OCI-LY1 (cell line): ENCODE data around the gene PDCD6IP.

Source experiments
- H2AFZ ChIP-seq: fragments of 200-600 bp; sonication (generic), shearing (Covaris generic); 2 replicates; pipeline ENCODE4 v1.6.0; 2014; ENCODE audit warnings: antibody characterized with exemption, mild to moderate bottlenecking, low read length
- H3F3A ChIP-seq: fragments of 200-600 bp; sonication (generic), shearing (Covaris generic); 2 replicates; pipeline ENCODE4 v1.6.0; 2014; ENCODE audit warnings: mild to moderate bottlenecking, antibody characterized with exemption, low read length, moderate library complexity; ENCODE audit not compliant: insufficient read depth
- H3K27ac ChIP-seq: fragments of 200-600 bp; sonication (generic); 2 replicates; pipeline ENCODE4 v1.5.1; 2014; ENCODE audit warnings: low read length, mixed run types, mild to moderate bottlenecking, low read depth; ENCODE audit not compliant: poor library complexity, severe bottlenecking
- H3K27me3 ChIP-seq: fragments of 200-600 bp; sonication (generic); 2 replicates; pipeline ENCODE4 v1.6.0; 2014; ENCODE audit warnings: antibody characterized with exemption, mild to moderate bottlenecking, low read length, moderate library complexity; ENCODE audit not compliant: insufficient read depth
- H3K36me3 ChIP-seq: fragments of 200-600 bp; sonication (generic); 2 replicates; pipeline ENCODE4 v1.6.1; 2014; ENCODE audit warnings: mild to moderate bottlenecking, antibody characterized with exemption, low read length, moderate library complexity, mixed read lengths; ENCODE audit not compliant: insufficient read depth
- H3K4me1 ChIP-seq: fragments of 200-600 bp; sonication (generic); 2 replicates; pipeline ENCODE4 v1.5.1; 2014; ENCODE audit warnings: mild to moderate bottlenecking, low read length, moderate library complexity; ENCODE audit not compliant: insufficient read depth, severe bottlenecking
- H3K4me2 ChIP-seq: fragments of 200-600 bp; sonication (generic), shearing (Covaris generic); 2 replicates; pipeline ENCODE4 v1.6.1; 2014; ENCODE audit warnings: low read length
- H3K4me3 ChIP-seq: fragments of 200-600 bp; sonication (generic); 2 replicates; pipeline ENCODE4 v1.5.1; 2014; ENCODE audit warnings: low read length, low read depth, mild to moderate bottlenecking, mixed read lengths; ENCODE audit not compliant: poor library complexity, severe bottlenecking
- H3K79me2 ChIP-seq: fragments of 200-600 bp; shearing (Covaris generic); 2 replicates; pipeline ENCODE4 v1.6.1; 2016; ENCODE audit warnings: mixed run types, low read length, mixed read lengths; ENCODE audit not compliant: insufficient read depth
- H3K9ac ChIP-seq: fragments of 200-600 bp; sonication (generic), shearing (Covaris generic); 2 replicates; pipeline ENCODE4 v1.6.1; 2014; ENCODE audit warnings: mild to moderate bottlenecking, low read length, mixed read lengths
- H3K9me2 ChIP-seq: fragments of 200-600 bp; sonication (generic), shearing (Covaris generic); 2 replicates; pipeline ENCODE4 v1.6.1; 2014; ENCODE audit warnings: low read depth, mild to moderate bottlenecking, low read length, mixed read lengths
- H3K9me3 ChIP-seq: fragments of 200-600 bp; shearing (Covaris generic); 2 replicates; pipeline ENCODE4 v1.6.1; 2014; ENCODE audit warnings: low read length, mixed read lengths
- H4K20me1 ChIP-seq: fragments of 200-600 bp; sonication (generic), shearing (Covaris generic); 2 replicates; pipeline ENCODE4 v1.6.0; 2016; ENCODE audit warnings: mild to moderate bottlenecking, low read length; ENCODE audit not compliant: insufficient read depth
- EZH2 ChIP-seq: fragments of 200-600 bp; sonication (generic), shearing (Covaris generic); IDR thresholded peaks from 2 replicates; pipeline ENCODE4 v1.8.0; 2017; ENCODE audit warnings: borderline replicate concordance, mixed run types, mild to moderate bottlenecking, antibody characterized with exemption, low read length, moderate library complexity, mixed read lengths
- TF ChIP-seq, protein P1 (sequence below): fragments of 200-600 bp; sonication (generic), shearing (Covaris generic); IDR thresholded peaks from 2 replicates; pipeline ENCODE4 v1.5.1; 2017; ENCODE audit warnings: mild to moderate bottlenecking, antibody characterized with exemption, low read length, moderate library complexity, mixed read lengths

PDCD6IP gene

GRCh38 chr3:33882296-33882695, 83.9 kb downstream of the PDCD6IP start:
- no peak overlapping the region for H3K4me3 ChIP-seq
- H3F3A ChIP-seq: no peaks in the 10 kb centered on the region
- no peak overlapping the region for H3K9ac ChIP-seq
- H2AFZ ChIP-seq: no peak overlapping the region
- H3K27ac ChIP-seq: no peak overlapping the region
- 0 out of 2 replicates have a peak, but pooled peaks cover 3% of the 10 kb centered on the region for H3K27me3 ChIP-seq
- H3K9me2 ChIP-seq: no peaks in the 10 kb centered on the region
- no peaks in the 10 kb centered on the region for H3K79me2 ChIP-seq
- no peaks in the 10 kb centered on the region for H3K9me3 ChIP-seq
- H3K36me3 ChIP-seq: no peaks in the 10 kb centered on the region
- no peaks in the 10 kb centered on the region for H4K20me1 ChIP-seq
- TF ChIP-seq, protein P1, sequence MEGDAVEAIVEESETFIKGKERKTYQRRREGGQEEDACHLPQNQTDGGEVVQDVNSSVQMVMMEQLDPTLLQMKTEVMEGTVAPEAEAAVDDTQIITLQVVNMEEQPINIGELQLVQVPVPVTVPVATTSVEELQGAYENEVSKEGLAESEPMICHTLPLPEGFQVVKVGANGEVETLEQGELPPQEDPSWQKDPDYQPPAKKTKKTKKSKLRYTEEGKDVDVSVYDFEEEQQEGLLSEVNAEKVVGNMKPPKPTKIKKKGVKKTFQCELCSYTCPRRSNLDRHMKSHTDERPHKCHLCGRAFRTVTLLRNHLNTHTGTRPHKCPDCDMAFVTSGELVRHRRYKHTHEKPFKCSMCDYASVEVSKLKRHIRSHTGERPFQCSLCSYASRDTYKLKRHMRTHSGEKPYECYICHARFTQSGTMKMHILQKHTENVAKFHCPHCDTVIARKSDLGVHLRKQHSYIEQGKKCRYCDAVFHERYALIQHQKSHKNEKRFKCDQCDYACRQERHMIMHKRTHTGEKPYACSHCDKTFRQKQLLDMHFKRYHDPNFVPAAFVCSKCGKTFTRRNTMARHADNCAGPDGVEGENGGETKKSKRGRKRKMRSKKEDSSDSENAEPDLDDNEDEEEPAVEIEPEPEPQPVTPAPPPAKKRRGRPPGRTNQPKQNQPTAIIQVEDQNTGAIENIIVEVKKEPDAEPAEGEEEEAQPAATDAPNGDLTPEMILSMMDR: no peak
- TF ChIP-seq EZH2: no peak
- no peak overlapping the region for H3K4me2 ChIP-seq
- H3K4me1 ChIP-seq: peaks cover 7% of the 10 kb centered on the region

- Histone ChIP-seq H3K27me3 (0 out of 2 replicates have a peak, but pooled peaks cover 3% of the 10 kb centered on the region), H3K4me3 (no peak overlapping the region), H3K4me2 (peak overlapping the region; percentile 53), H3K27ac (no peak overlapping the region), H3K9me3 (no peaks in the 10 kb centered on the region), H3K4me1 (peaks cover 7% of the 10 kb centered on the region), H3K9ac (no peak overlapping the region), H3F3A (no peaks in the 10 kb centered on the region), H3K79me2 (no peaks in the 10 kb centered on the region), H2AFZ (no peak overlapping the region), H3K9me2 (no peaks in the 10 kb centered on the region), H4K20me1 (no peaks in the 10 kb centered on the region), H3K36me3 (no peaks in the 10 kb centered on the region)
- TF ChIP-seq EZH2: no peak
- TF ChIP-seq, protein P1: peak; percentile 93
Measured at GRCh38 chr3:33883538-33883950, 85.1 kb downstream of the PDCD6IP start.

- no peaks in the 10 kb centered on the region for H4K20me1 ChIP-seq
- H3K36me3 ChIP-seq: no peaks in the 10 kb centered on the region
- no peak overlapping the region for H3K4me3 ChIP-seq
- no peaks in the 10 kb centered on the region for H3K9me3 ChIP-seq
- H3K9me2 ChIP-seq: no peaks in the 10 kb centered on the region
- TF ChIP-seq, protein P1: no peak
- no peak for TF ChIP-seq EZH2
- no peaks in the 10 kb centered on the region for H3K79me2 ChIP-seq
- H3K9ac ChIP-seq: no peak overlapping the region
- no peaks in the 10 kb centered on the region for H3F3A ChIP-seq
- no peak overlapping the region for H2AFZ ChIP-seq
- H3K4me1 ChIP-seq: peaks cover 7% of the 10 kb centered on the region
- no peak overlapping the region for H3K27ac ChIP-seq
- peak overlapping the region; percentile 53 for H3K4me2 ChIP-seq
- H3K27me3 ChIP-seq: 0 out of 2 replicates have a peak, but pooled peaks cover 3% of the 10 kb centered on the region
Measured at GRCh38 chr3:33883951-33884561, 85.6 kb downstream of the PDCD6IP start.
